Measurements from ENCODE around the gene CBLB. TPM values are rescaled to one million over a fixed set of nuclear protein-coding genes. Genes with fewer than 3 reads are reported as not detected.
A peak's percentile ranks its signal among the peaks of the same experiment; 100 is the strongest.

Gene CBLB
- total RNA-seq, 2 donors from 2014 or later = 81.3 to 91.1 TPM

DNA sequence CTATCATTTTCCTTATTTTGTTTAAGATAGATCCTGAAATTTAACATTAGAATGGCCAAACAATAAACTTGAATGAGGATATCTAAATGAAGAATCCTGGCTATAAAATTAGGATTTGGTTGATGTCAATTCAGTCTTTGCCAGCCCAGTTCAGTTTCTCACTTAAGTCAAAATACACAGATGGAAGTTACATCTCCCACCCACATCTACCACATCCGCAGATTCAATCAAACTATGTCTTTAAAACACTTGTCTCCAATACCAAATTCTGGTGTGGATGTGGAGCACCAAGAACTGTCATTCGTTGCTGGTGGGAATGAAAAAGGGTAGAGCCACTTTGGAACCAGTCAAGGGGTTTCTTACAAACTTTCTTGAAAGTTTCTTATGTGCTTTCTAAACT, 18.2 kb downstream of the CBLB start:
- no peak for ATAC-seq
- Mint-ChIP-seq H3K4me3 (no peak overlapping the region), H3K4me1 (peaks cover 26% of the 10 kb centered on the region), H3K27me3 (no peaks in the 10 kb centered on the region), H3K36me3 (ENCODE audit: low read depth) (peaks cover 10% of the 10 kb centered on the region), H3K27ac (no peak overlapping the region)
- DNase-seq = no peak
- H3K9me3 ChIP-seq (ENCODE audit: control insufficient read depth, low read length, poor library complexity, severe bottlenecking) = no peaks in the 10 kb centered on the region

DNA sequence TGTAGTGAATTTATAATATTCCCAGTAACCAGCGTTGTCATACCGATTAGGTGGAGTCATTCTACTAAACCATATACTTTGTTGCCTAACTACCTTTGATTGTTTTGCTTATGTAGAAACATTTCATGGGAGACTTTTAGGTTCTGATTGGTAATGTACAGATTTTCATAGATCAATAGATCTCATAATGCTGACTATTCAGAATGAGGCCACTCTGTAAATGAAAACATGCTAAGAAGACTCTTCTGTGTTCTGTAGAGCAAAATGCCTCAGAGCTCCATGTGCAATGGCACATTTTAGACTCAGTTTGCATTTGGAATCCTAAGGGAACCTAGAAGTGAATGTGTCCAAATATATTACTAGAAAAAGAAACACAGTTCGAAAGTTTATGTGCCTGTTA, 20.0 kb downstream of the CBLB start:
- Mint-ChIP-seq H3K4me1 (peaks cover 30% of the 10 kb centered on the region), H3K36me3 (ENCODE audit: low read depth) (peaks cover 6% of the 10 kb centered on the region), H3K4me3 (no peak overlapping the region), H3K27me3 (no peaks in the 10 kb centered on the region), H3K27ac (peak overlapping the region; percentile 63)
- no peaks in the 10 kb centered on the region for H3K9me3 ChIP-seq (ENCODE audit: control insufficient read depth, low read length, poor library complexity, severe bottlenecking)
- no peak for ATAC-seq
- DNase-seq = no peak

- Mint-ChIP-seq H3K27me3 (no peaks in the 10 kb centered on the region), H3K27ac (peak overlapping the region; percentile 63), H3K4me3 (peak overlapping the region; percentile 41), H3K36me3 (ENCODE audit: low read depth) (peaks cover 6% of the 10 kb centered on the region), H3K4me1 (peaks cover 28% of the 10 kb centered on the region)
- no peak for ATAC-seq
- no peaks in the 10 kb centered on the region for H3K9me3 ChIP-seq (ENCODE audit: control insufficient read depth, low read length, poor library complexity, severe bottlenecking)
- DNase-seq = no peak
Observed at GRCh38 chr3:105847865-105848264, 20.9 kb downstream of the CBLB start.

GRCh38 chr3:105847452-105847851, 21.4 kb downstream of the CBLB start:
- no peak for ATAC-seq
- DNase-seq = no peak
- peaks cover 28% of the 10 kb centered on the region for H3K4me1 Mint-ChIP-seq
- H3K9me3 ChIP-seq (ENCODE audit: control insufficient read depth, low read length, poor library complexity, severe bottlenecking) = no peaks in the 10 kb centered on the region
- H3K4me3 Mint-ChIP-seq = peak overlapping the region; percentile 43
- peak overlapping the region; percentile 63 for H3K27ac Mint-ChIP-seq
- no peaks in the 10 kb centered on the region for H3K27me3 Mint-ChIP-seq
- peaks cover 6% of the 10 kb centered on the region for H3K36me3 Mint-ChIP-seq (ENCODE audit: low read depth)

DNA sequence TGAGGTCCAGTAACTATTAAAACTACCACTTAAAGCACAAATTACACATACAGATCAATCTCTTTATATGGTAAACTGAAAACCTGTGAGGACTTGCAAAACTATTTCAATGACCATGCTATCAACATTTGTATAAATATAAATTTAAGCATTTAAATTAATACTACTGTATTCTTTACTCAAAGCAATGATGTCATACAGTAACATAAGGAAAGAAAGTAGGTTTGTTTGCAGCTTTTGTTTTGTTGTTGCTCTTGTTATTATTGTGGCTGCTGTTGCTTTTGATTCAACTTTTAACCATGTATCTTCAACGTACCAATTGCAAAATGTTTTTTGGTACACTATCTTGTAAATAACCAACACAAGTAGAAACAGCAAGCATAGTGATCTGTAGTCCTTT, 22.0 kb downstream of the CBLB start:
- DNase-seq = no peak
- Mint-ChIP-seq H3K4me1 (peaks cover 28% of the 10 kb centered on the region), H3K27ac (peak overlapping the region; percentile 63), H3K36me3 (ENCODE audit: low read depth) (peaks cover 6% of the 10 kb centered on the region), H3K27me3 (no peaks in the 10 kb centered on the region), H3K4me3 (no peak overlapping the region)
- no peaks in the 10 kb centered on the region for H3K9me3 ChIP-seq (ENCODE audit: control insufficient read depth, low read length, poor library complexity, severe bottlenecking)
- ATAC-seq = no peak

DNA sequence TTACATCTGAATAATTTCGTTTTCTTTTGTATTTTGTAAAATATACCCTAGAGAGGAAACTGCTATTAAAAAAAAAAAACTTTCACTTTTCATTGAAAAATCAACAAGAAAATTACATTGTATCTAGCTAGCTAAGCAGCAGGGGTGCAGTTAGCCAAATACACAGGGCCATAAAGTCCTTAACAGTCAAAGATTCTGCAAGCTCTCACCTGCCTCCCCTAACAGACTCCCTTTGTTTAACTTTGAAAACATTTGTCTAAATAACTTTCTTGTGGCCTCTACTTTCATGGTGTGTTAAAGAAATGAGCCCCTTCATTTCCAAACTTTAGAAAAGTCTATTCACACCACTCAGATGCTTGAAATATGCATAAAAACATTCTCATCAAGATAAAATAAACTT, 23.3 kb downstream of the CBLB start:
- no peaks in the 10 kb centered on the region for H3K27me3 Mint-ChIP-seq
- H3K4me1 Mint-ChIP-seq = peaks cover 25% of the 10 kb centered on the region
- ATAC-seq = no peak
- no peaks in the 10 kb centered on the region for H3K9me3 ChIP-seq (ENCODE audit: control insufficient read depth, low read length, poor library complexity, severe bottlenecking)
- peak overlapping the region; percentile 43 for H3K27ac Mint-ChIP-seq
- H3K4me3 Mint-ChIP-seq = no peak overlapping the region
- DNase-seq = no peak
- peaks cover 2% of the 10 kb centered on the region for H3K36me3 Mint-ChIP-seq (ENCODE audit: low read depth)

DNA sequence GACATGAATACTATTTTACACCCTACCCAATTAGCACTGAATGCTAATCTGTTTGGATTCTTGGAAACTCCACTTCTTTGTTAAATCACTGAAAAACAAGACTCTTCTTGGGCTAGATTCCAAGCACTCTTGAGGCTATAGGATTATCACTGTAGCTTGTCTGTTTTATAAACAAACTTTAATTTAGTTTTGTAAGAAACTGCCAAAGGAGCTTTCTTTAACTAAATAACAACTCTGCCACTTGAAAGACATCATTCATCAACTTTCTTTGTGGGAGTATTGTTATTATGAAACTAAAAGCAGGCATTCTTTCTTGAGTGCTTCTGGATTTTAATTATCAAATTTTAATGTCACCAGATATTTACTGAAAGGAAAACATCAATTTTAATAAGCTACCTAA, 24.1 kb downstream of the CBLB start:
- ATAC-seq (no peak), DNase-seq (no peak)
- H3K27ac Mint-ChIP-seq = no peak overlapping the region
- peaks cover 2% of the 10 kb centered on the region for H3K36me3 Mint-ChIP-seq (ENCODE audit: low read depth)
- no peaks in the 10 kb centered on the region for H3K9me3 ChIP-seq (ENCODE audit: control insufficient read depth, low read length, poor library complexity, severe bottlenecking)
- H3K4me1 Mint-ChIP-seq = peaks cover 27% of the 10 kb centered on the region
- no peak overlapping the region for H3K4me3 Mint-ChIP-seq
- no peaks in the 10 kb centered on the region for H3K27me3 Mint-ChIP-seq

DNA sequence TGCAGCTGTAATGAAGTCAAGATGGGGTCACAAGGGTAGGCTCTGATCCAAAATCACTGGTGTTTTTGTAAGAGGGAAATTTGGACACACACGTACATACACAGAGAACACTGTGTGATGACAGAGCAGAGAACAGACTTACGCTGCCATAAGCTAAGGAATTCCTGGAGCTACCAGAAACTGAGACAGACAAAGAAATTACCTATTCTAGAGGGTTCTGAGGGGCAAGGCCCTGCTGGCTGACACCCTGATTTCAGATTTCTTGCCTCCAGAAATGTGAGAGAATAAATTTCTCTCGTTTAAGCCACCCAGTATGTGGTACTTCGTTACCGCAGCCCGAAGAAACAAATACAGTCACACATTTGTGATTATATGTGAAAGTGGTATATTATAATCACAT, 24.8 kb downstream of the CBLB start:
- ATAC-seq (no peak), DNase-seq (no peak)
- H3K27me3 Mint-ChIP-seq = no peaks in the 10 kb centered on the region
- no peak overlapping the region for H3K4me3 Mint-ChIP-seq
- H3K4me1 Mint-ChIP-seq = peaks cover 25% of the 10 kb centered on the region
- no peak overlapping the region for H3K27ac Mint-ChIP-seq
- H3K9me3 ChIP-seq (ENCODE audit: control insufficient read depth, low read length, poor library complexity, severe bottlenecking) = no peaks in the 10 kb centered on the region
- H3K36me3 Mint-ChIP-seq (ENCODE audit: low read depth) = peaks cover 2% of the 10 kb centered on the region

DNA sequence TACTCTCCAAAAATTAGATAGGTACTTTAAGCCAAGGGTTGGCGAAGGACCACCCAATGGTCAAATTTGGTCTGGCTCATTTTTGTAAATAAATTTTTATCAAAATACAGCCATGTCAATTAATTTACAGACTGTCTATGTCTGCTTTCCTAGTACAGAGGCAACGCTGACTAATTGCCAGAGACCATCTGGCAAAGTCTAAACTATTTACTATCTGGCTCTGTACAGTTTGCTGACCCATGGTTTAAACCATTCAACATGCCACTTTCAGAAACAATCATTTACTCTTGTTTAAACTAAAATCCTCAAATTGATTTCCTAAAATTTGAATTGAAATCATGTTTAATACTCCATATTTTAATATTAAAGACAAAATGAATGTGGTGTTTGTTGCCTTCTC, 25.9 kb downstream of the CBLB start:
- Mint-ChIP-seq H3K4me3 (no peak overlapping the region), H3K36me3 (ENCODE audit: low read depth) (peaks cover 4% of the 10 kb centered on the region), H3K27ac (no peak overlapping the region), H3K27me3 (no peaks in the 10 kb centered on the region), H3K4me1 (peaks cover 19% of the 10 kb centered on the region)
- ATAC-seq = no peak
- DNase-seq = no peak
- no peaks in the 10 kb centered on the region for H3K9me3 ChIP-seq (ENCODE audit: control insufficient read depth, low read length, poor library complexity, severe bottlenecking)

GRCh38 chr3:105842449-105842848, 26.4 kb downstream of the CBLB start:
- Mint-ChIP-seq H3K4me1 (peaks cover 19% of the 10 kb centered on the region), H3K36me3 (ENCODE audit: low read depth) (peaks cover 2% of the 10 kb centered on the region), H3K4me3 (no peak overlapping the region), H3K27ac (no peak overlapping the region), H3K27me3 (no peaks in the 10 kb centered on the region)
- DNase-seq (no peak), ATAC-seq (no peak)
- H3K9me3 ChIP-seq (ENCODE audit: control insufficient read depth, low read length, poor library complexity, severe bottlenecking) = no peaks in the 10 kb centered on the region

DNA sequence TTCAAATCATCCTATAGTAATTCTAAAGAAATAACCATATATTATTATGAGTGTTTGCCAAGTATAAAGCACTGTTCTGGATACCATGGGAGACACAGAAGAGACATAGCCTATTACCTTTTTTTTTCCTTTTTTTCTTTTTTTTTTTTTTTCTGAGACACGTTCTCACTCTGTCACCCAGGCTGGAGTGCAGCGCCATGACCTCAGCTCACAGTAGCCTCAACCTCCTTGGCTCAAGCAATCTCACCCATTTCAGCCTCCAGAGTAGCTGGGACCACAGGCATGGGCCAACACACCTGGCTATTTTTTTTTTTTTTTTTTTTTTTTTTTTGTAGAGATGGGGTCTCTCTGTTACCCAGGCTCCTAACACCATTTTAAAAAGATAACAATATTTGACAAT, 30.9 kb downstream of the CBLB start:
- peaks cover 35% of the 10 kb centered on the region for H3K4me1 Mint-ChIP-seq
- peaks cover 2% of the 10 kb centered on the region for H3K36me3 Mint-ChIP-seq (ENCODE audit: low read depth)
- DNase-seq (no peak), ATAC-seq (no peak)
- no peaks in the 10 kb centered on the region for H3K9me3 ChIP-seq (ENCODE audit: control insufficient read depth, low read length, poor library complexity, severe bottlenecking)
- no peak overlapping the region for H3K4me3 Mint-ChIP-seq
- peak overlapping the region; percentile 53 for H3K27ac Mint-ChIP-seq
- H3K27me3 Mint-ChIP-seq = no peaks in the 10 kb centered on the region

- peak; percentile 49 for ATAC-seq
- H3K4me1 Mint-ChIP-seq = peaks cover 42% of the 10 kb centered on the region
- peak overlapping the region; percentile 84 for H3K27ac Mint-ChIP-seq
- H3K36me3 Mint-ChIP-seq (ENCODE audit: low read depth) = peaks cover 6% of the 10 kb centered on the region
- no peaks in the 10 kb centered on the region for H3K9me3 ChIP-seq (ENCODE audit: control insufficient read depth, low read length, poor library complexity, severe bottlenecking)
- DNase-seq = no peak
- H3K27me3 Mint-ChIP-seq = no peaks in the 10 kb centered on the region
- H3K4me3 Mint-ChIP-seq = peak overlapping the region; percentile 82
Observed at GRCh38 chr3:105837143-105837740, 31.6 kb downstream of the CBLB start.

GRCh38 chr3:105836533-105836932, 32.3 kb downstream of the CBLB start:
- Mint-ChIP-seq H3K4me3 (peak overlapping the region; percentile 82), H3K27me3 (no peaks in the 10 kb centered on the region), H3K36me3 (ENCODE audit: low read depth) (peaks cover 6% of the 10 kb centered on the region), H3K4me1 (peaks cover 44% of the 10 kb centered on the region), H3K27ac (peak overlapping the region; percentile 84)
- no peaks in the 10 kb centered on the region for H3K9me3 ChIP-seq (ENCODE audit: control insufficient read depth, low read length, poor library complexity, severe bottlenecking)
- peak; percentile 75 for ATAC-seq
- no peak for DNase-seq

DNA sequence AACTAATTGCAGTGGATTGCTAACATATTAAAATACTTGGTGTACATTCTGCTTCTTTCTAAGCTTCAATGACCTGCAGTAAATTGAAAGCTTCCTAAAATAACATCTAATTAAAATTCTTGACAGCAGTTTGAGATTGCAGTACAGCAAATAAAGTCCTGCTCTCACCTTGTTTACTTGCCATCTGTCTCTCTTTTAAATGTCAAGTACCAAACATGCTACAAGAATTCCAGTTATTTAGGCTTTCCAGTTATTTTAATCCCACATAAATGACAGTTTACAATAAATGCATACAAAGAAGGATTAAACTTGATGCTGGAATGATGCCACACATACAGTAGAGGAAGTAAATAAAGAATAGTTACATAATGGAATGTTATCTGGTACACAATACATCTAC, 33.2 kb downstream of the CBLB start:
- Mint-ChIP-seq H3K27ac (peak overlapping the region; percentile 84), H3K36me3 (ENCODE audit: low read depth) (peaks cover 6% of the 10 kb centered on the region), H3K27me3 (no peaks in the 10 kb centered on the region), H3K4me3 (peak overlapping the region; percentile 73), H3K4me1 (peaks cover 52% of the 10 kb centered on the region)
- H3K9me3 ChIP-seq (ENCODE audit: control insufficient read depth, low read length, poor library complexity, severe bottlenecking) = no peaks in the 10 kb centered on the region
- ATAC-seq (peak; percentile 28), DNase-seq (no peak)
